CD8-positive, alpha-beta memory T cell (primary cell): ENCODE data around the gene CREB1. TPM values are rescaled to one million over a fixed set of nuclear protein-coding genes. Genes with fewer than 3 reads are reported as not detected.

ENCODE experiments used
- CTCF ChIA-PET: fragments of 350-600 bp; sonication (Branson Sonifier 250); formaldehyde crosslinking; loops from one replicate; lab custom pipeline; 2021; ENCODE audit warnings: antibody characterized with exemption; lab: Charles Lee
- POLR2A ChIA-PET: fragments of 350-600 bp; sonication (Branson Sonifier 250); formaldehyde crosslinking; loops from one replicate; lab custom pipeline; 2021; ENCODE audit warnings: antibody characterized with exemption; lab: Charles Lee
- DNase-seq, 5 donors: peaks; one replicate each; pipeline versions ENCODE4 v3.0.0 to v3.0.0-alpha.2; 2020 to 2022; ENCODE audit warnings: mixed read lengths in 1 of 5
- H3K27ac ChIP-seq: one replicate; pipeline ENCODE4 v1.7.0; 2013; ENCODE audit warnings: low read depth, mild to moderate bottlenecking, low read length, moderate library complexity
- H3K27me3 ChIP-seq: 2 replicates; pipeline ENCODE4 v1.7.0; 2013; ENCODE audit warnings: low read length, mild to moderate bottlenecking; ENCODE audit not compliant: insufficient read depth, poor library complexity, severe bottlenecking
- H3K36me3 ChIP-seq: 2 replicates; pipeline ENCODE4 v1.7.0; 2013; ENCODE audit warnings: mild to moderate bottlenecking, low read length, moderate library complexity; ENCODE audit not compliant: insufficient read depth
- H3K4me1 ChIP-seq: 2 replicates; pipeline ENCODE4 v1.7.0; 2013; ENCODE audit warnings: mild to moderate bottlenecking, low read length, moderate library complexity; ENCODE audit not compliant: insufficient read depth
- H3K4me3 ChIP-seq: 2 replicates; pipeline ENCODE4 v1.7.0; 2013; ENCODE audit warnings: mild to moderate bottlenecking, low read length
- H3K9me3 ChIP-seq: 2 replicates; pipeline ENCODE4 v1.7.0; 2013; ENCODE audit warnings: mild to moderate bottlenecking, low read length
- H3K27ac Mint-ChIP-seq, 8 donors: one replicate each; pipeline ENCODE4 v1.8.0; 2020 to 2021; ENCODE audit warnings: mixed read lengths in 8 of 8, mild to moderate bottlenecking in 6 of 8, inconsistent platforms in 3 of 8, moderate library complexity in 3 of 8
- H3K27me3 Mint-ChIP-seq, 2 donors: one replicate each; pipeline ENCODE4 v1.8.0; 2020 to 2021; ENCODE audit warnings: mixed read lengths in 2 of 2, mild to moderate bottlenecking in 1 of 2, moderate library complexity in 1 of 2
- H3K36me3 Mint-ChIP-seq, 3 donors: one replicate each; pipeline ENCODE4 v1.8.0; 2020 to 2021; ENCODE audit warnings: mixed read lengths in 3 of 3, inconsistent platforms in 1 of 3, mild to moderate bottlenecking in 1 of 3
- H3K4me1 Mint-ChIP-seq, 3 donors: one replicate each; pipeline ENCODE4 v1.8.0; 2020 to 2021; ENCODE audit warnings: mixed read lengths in 3 of 3, inconsistent platforms in 1 of 3, mild to moderate bottlenecking in 1 of 3
- H3K4me3 Mint-ChIP-seq, 7 donors: one replicate each; pipeline ENCODE4 v1.8.0; 2020 to 2021; ENCODE audit warnings: mixed read lengths in 7 of 7, mild to moderate bottlenecking in 6 of 7, moderate library complexity in 4 of 7, inconsistent platforms in 2 of 7
- H3K9me3 Mint-ChIP-seq, 5 donors: one replicate each; pipeline ENCODE4 v1.8.0; 2020 to 2022; ENCODE audit warnings: mixed read lengths in 5 of 5, mild to moderate bottlenecking in 3 of 5, moderate library complexity in 2 of 5, inconsistent platforms in 1 of 5
- polyA plus RNA-seq: library from polyadenylated mRNA; unstranded; fragments of 300-500 nt; fragmentation: Illumina TruSeq; gene quantifications from one replicate; pipeline ENCODE4 v1.2.3, GENCODE V29; 2021
- total RNA-seq, 2 experiments: library from RNA; stranded (reverse); gene quantifications; one replicate each; pipeline ENCODE4 v1.2.3, GENCODE V29; 2021

CREB1 gene
- total and polyA plus RNA-seq, 3 experiments from 2014 or later, result 60.2 to 96.2 (median 95.4) TPM

GRCh38 chr2:207514451-207514850 is 15.3 kb upstream of the CREB1 start:
- ChIA-PET CTCF (no interaction called here), POLR2A (no interaction called here)
- Histone ChIP-seq H3K36me3 (no peaks in the 10 kb centered on the region), H3K4me1 (no peaks in the 10 kb centered on the region), H3K27ac (no peak overlapping the region), H3K27me3 (no peaks in the 10 kb centered on the region), H3K4me3 (no peak overlapping the region), H3K9me3 (no peaks in the 10 kb centered on the region)
- Mint-ChIP-seq H3K27ac (no peak overlapping the region), H3K27me3 (peaks cover 0 to 4% of the 10 kb centered on the region in 2 donors), H3K4me3 (no peak overlapping the region), H3K36me3 (peaks cover 0 to 7% (median 2%) of the 10 kb centered on the region in 3 donors), H3K4me1 (no peaks in the 10 kb centered on the region), H3K9me3 (peaks cover 0 to 3% (median 0%) of the 10 kb centered on the region in 5 donors)
- DNase-seq, result no peak

GRCh38 chr2:207515671-207516070 is 14.1 kb upstream of the CREB1 start:
- Histone ChIP-seq H3K4me1 (no peaks in the 10 kb centered on the region), H3K36me3 (no peaks in the 10 kb centered on the region), H3K27me3 (no peaks in the 10 kb centered on the region), H3K9me3 (no peaks in the 10 kb centered on the region), H3K27ac (no peak overlapping the region), H3K4me3 (no peak overlapping the region)
- Mint-ChIP-seq H3K27ac (no peak overlapping the region), H3K27me3 (peaks cover 0 to 4% of the 10 kb centered on the region in 2 donors), H3K9me3 (peaks cover 0 to 3% (median 0%) of the 10 kb centered on the region in 5 donors), H3K36me3 (peaks cover 0 to 7% (median 2%) of the 10 kb centered on the region in 3 donors), H3K4me1 (peaks cover 0 to 2% (median 2%) of the 10 kb centered on the region in 3 donors), H3K4me3 (no peak overlapping the region)
- DNase-seq, result no peak
- ChIA-PET POLR2A (no interaction called here), CTCF (no interaction called here)

DNA sequence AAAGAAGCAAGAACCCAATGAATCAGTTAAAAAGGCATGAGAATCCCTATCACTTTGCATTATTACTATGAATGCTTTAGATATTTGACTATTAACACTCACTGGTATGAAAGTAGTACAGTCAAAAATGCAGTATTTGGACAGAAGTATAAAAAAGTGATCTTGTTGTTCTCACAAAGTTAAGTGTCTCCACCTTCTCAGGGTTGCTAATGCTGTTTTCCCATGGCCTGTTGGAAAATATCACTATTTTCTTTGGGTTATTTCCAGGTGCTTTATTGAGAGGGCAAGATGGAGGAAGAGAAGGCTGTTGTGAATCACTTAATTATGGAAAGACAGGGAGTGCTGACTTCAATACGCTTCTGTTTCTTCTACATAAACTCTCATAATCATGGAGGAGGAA is 13.6 kb upstream of the CREB1 start:
- no peaks in the 10 kb centered on the region for H3K9me3 ChIP-seq
- no peak for DNase-seq
- no peaks in the 10 kb centered on the region for H3K4me1 ChIP-seq
- Mint-ChIP-seq H3K27ac (no peak overlapping the region), H3K9me3 (no peaks in the 10 kb centered on the region), H3K36me3 (peaks cover 0 to 7% (median 2%) of the 10 kb centered on the region in 3 donors), H3K4me3 (no peak overlapping the region), H3K27me3 (peaks cover 0 to 4% of the 10 kb centered on the region in 2 donors), H3K4me1 (peaks cover 2 to 8% (median 7%) of the 10 kb centered on the region in 3 donors)
- no peak overlapping the region for H3K27ac ChIP-seq
- H3K4me3 ChIP-seq, result no peak overlapping the region
- ChIA-PET CTCF (no interaction called here), POLR2A (no interaction called here)
- no peaks in the 10 kb centered on the region for H3K27me3 ChIP-seq
- no peaks in the 10 kb centered on the region for H3K36me3 ChIP-seq

GRCh38 chr2:207523005-207523404 is 6.8 kb upstream of the CREB1 start:
- no peaks in the 10 kb centered on the region for H3K27me3 Mint-ChIP-seq
- no peaks in the 10 kb centered on the region for H3K36me3 ChIP-seq
- H3K4me1 Mint-ChIP-seq, result peaks cover 36 to 51% (median 46%) of the 10 kb centered on the region in 3 donors
- H3K27ac Mint-ChIP-seq, result no peak overlapping the region
- POLR2A ChIA-PET, result no interaction called here
- H3K4me3 ChIP-seq, result no peak overlapping the region
- H3K9me3 ChIP-seq, result no peaks in the 10 kb centered on the region
- H3K36me3 Mint-ChIP-seq, result peaks cover 0 to 7% (median 0%) of the 10 kb centered on the region in 3 donors
- no peak for DNase-seq
- peaks cover 35% of the 10 kb centered on the region for H3K4me1 ChIP-seq
- H3K4me3 Mint-ChIP-seq, result no peak overlapping the region
- CTCF ChIA-PET, result interaction anchor here (1.1 to 1.3 kb wide), 2 partner anchors 8 to 103 kb away, joined by 3 to 5 read pairs; no protein-coding TSS in a partner anchor
- no peak overlapping the region for H3K27ac ChIP-seq
- H3K27me3 ChIP-seq, result no peaks in the 10 kb centered on the region
- H3K9me3 Mint-ChIP-seq, result no peaks in the 10 kb centered on the region

DNA sequence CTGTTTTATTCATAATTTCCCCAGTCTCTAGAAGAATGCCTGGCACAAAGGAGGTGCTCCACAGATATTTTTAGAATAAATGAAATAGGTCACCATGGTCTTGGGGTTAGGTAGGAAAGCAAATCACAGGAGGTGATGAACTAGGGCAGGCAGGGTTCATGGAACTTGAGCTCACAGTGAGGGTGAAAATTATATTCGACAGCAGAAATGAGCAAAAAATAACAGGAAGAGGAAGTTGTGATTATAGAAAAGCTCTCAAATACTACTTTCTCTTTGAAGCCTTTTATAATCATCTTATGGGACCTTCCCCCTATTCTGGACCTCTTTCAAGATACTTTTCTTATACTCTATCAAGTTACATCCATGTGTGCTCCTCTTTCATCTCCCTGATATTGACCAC is 4.5 kb upstream of the CREB1 start:
- POLR2A ChIA-PET, result no interaction called here
- H3K4me1 Mint-ChIP-seq, result peaks cover 44 to 56% (median 53%) of the 10 kb centered on the region in 3 donors
- DNase-seq, result peak in 1 of 5 donors; percentile 31

GRCh38 chr2:207528980-207529329 is 807 bp upstream of the CREB1 start:
- Mint-ChIP-seq H3K27ac (peak overlapping the region; percentile 99 to 100 (median 100)), H3K9me3 (peaks cover 0 to 2% (median 0%) of the 10 kb centered on the region in 5 donors), H3K4me1 (peaks cover 60 to 71% (median 65%) of the 10 kb centered on the region in 3 donors), H3K36me3 (peaks cover 0 to 18% (median 0%) of the 10 kb centered on the region in 3 donors), H3K4me3 (peak overlapping the region; percentile 91 to 97 (median 95)), H3K27me3 (peaks cover 0 to 12% of the 10 kb centered on the region in 2 donors)
- Histone ChIP-seq H3K4me3 (peak overlapping the region; percentile 86), H3K36me3 (no peaks in the 10 kb centered on the region), H3K27me3 (no peaks in the 10 kb centered on the region), H3K9me3 (no peaks in the 10 kb centered on the region), H3K4me1 (peaks cover 65% of the 10 kb centered on the region), H3K27ac (peak overlapping the region; percentile 99)
- peak; percentile 63 to 83 (median 74) for DNase-seq
- POLR2A ChIA-PET, result interaction anchor here (0.7 to 1.6 kb wide), 2 partner anchors 9 to 96 kb away, joined by 3 to 6 read pairs; partner anchors contain the start of gene METTL21A
- CTCF ChIA-PET, result no interaction called here

More for the DNA sequence above, 4.5 kb upstream of the CREB1 start:
- H3K27me3 Mint-ChIP-seq, result peaks cover 0 to 8% of the 10 kb centered on the region in 2 donors
- peaks cover 0 to 7% (median 0%) of the 10 kb centered on the region in 3 donors for H3K36me3 Mint-ChIP-seq
- H3K27ac ChIP-seq, result peak overlapping the region; percentile 1
- H3K9me3 Mint-ChIP-seq, result peaks cover 0 to 2% (median 0%) of the 10 kb centered on the region in 5 donors
- H3K36me3 ChIP-seq, result no peaks in the 10 kb centered on the region
- CTCF ChIA-PET, result interaction anchor here (1.1 kb wide), 1 partner anchor 101 kb away, joined by 4 read pairs; no protein-coding TSS in a partner anchor
- no peaks in the 10 kb centered on the region for H3K9me3 ChIP-seq
- H3K4me3 ChIP-seq, result peak overlapping the region; percentile 22
- H3K4me1 ChIP-seq, result peaks cover 46% of the 10 kb centered on the region
- H3K27me3 ChIP-seq, result no peaks in the 10 kb centered on the region
- peak overlapping the region; percentile 8 to 48 (median 38) for H3K4me3 Mint-ChIP-seq
- H3K27ac Mint-ChIP-seq, result peak overlapping the region; percentile 51 to 100 (median 92)

DNA sequence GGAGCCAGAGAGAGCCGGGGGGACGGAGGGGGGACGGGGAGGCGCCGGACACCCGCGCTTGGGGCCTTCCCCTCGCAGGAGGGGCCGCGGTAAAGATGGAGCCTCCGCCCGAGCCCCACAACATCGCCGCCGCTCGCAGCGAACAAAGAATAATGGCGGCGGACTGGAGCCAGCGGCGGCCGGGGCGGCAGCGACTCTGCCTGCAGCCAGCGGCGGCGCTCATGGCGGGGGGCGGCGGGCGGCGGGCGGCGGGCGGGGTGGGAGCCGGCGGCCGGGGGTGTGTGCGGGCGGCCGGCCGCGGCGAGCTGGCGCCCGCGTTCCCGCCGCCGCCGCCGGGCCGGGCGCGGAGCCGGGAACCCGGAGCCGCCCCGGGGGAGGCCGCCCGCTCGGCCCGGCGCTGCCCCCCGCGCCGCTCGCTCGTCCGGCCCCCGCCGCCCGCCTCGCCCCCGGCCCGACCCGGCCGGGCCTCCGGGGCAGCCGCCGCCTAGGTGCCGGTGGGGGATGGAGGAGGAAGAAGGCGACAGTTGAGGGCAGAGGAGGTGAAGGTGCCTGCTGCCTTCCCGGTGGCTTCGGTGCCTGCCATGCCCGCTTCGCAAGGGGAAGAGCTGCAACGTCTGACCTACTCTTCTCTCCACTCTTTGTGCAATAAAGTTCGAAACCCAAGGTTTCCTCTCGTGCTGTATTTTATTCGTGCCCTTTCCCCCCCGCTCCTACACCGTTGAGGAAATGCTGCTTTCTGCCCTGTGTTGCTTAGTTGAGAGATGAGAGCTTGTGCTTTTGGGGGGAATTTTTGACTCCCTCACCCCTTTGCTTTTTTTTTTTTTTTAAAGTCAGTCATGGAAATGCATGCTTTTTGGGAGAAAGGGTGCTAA is 634 bp downstream of the CREB1 start:
- Histone ChIP-seq H3K36me3 (no peaks in the 10 kb centered on the region), H3K4me3 (peak overlapping the region; percentile 74), H3K4me1 (peaks cover 70% of the 10 kb centered on the region), H3K27ac (peak overlapping the region; percentile 99), H3K27me3 (no peaks in the 10 kb centered on the region), H3K9me3 (no peaks in the 10 kb centered on the region)
- DNase-seq, result peak; percentile 31 to 76 (median 67)
- ChIA-PET CTCF (interaction anchor here (0.9 to 2.7 kb wide), 9 partner anchors 8 to 178 kb away, joined by 3 to 31 read pairs (median 5); partner anchors contain the start of gene METTL21A), POLR2A (interaction anchor here (0.6 to 3.2 kb wide), 21 partner anchors 11 to 1446 kb away, joined by 3 to 109 read pairs (median 4); partner anchors contain the start of genes CCNYL1, IDH1, INO80D and KLF7)
- peaks cover 0 to 18% (median 0%) of the 10 kb centered on the region in 3 donors for H3K36me3 Mint-ChIP-seq
- peaks cover 65 to 77% (median 70%) of the 10 kb centered on the region in 3 donors for H3K4me1 Mint-ChIP-seq
- peak overlapping the region; percentile 91 to 99 (median 96) for H3K4me3 Mint-ChIP-seq
- H3K27me3 Mint-ChIP-seq, result peaks cover 0 to 12% of the 10 kb centered on the region in 2 donors
- peaks cover 0 to 2% (median 0%) of the 10 kb centered on the region in 5 donors for H3K9me3 Mint-ChIP-seq
- H3K27ac Mint-ChIP-seq, result peak overlapping the region; percentile 99 to 100 (median 100)
